Bronchial epithelial cell (primary cell): Measurements from ENCODE around the gene TRIP12. TPM values are rescaled to one million over a fixed set of nuclear protein-coding genes. Genes with fewer than 3 reads are reported as not detected.

Experiments used
- DNase-seq: peaks from one replicate; pipeline ENCODE4 v3.0.0-alpha.2; 2010; ENCODE audit warnings: low read depth
- FAIRE-seq: peaks from 2 replicates; lab custom pipeline; 2011; peaks lifted over from hg19 to GRCh38; lab: Jason Lieb, UNC
- H3K27me3 ChIP-seq: 2 replicates; pipeline ENCODE4 v1.5.1; 2011; ENCODE audit warnings: low read length; ENCODE audit not compliant: control insufficient read depth, insufficient read depth
- H3K36me3 ChIP-seq: 2 replicates; pipeline ENCODE4 v1.5.1; 2011; ENCODE audit warnings: low read length; ENCODE audit not compliant: control insufficient read depth, insufficient read depth
- H3K4me3 ChIP-seq: 2 replicates; pipeline ENCODE4 v1.5.1; 2011; ENCODE audit warnings: mild to moderate bottlenecking, low read depth, low read length, control low read depth
- CTCF ChIP-seq: IDR thresholded peaks from 2 replicates; pipeline ENCODE4 v1.5.1; 2011; ENCODE audit warnings: mild to moderate bottlenecking, moderate library complexity, low read length, control low read depth, inconsistent platforms; ENCODE audit not compliant: insufficient read depth, severe bottlenecking
- total RNA-seq: library from RNA; depleted of rRNA; stranded (reverse); fragments of >200 nt; gene quantifications from 2 replicates; pipeline ENCODE4 v1.2.1, GENCODE V29; 2014

Gene TRIP12
- total RNA-seq, 1 donor from 2014 or later, result 170 TPM

GRCh38 chr2:229714736-229715541, 206.9 kb downstream of the TRIP12 start:
- no peak for TF ChIP-seq CTCF
- peak overlapping the region; percentile 29 for H3K4me3 ChIP-seq
- no peaks in the 10 kb centered on the region for H3K36me3 ChIP-seq
- H3K27me3 ChIP-seq, result peaks cover 20% of the 10 kb centered on the region
- FAIRE-seq (no peak), DNase-seq (peak; percentile 25)

- peaks cover 20% of the 10 kb centered on the region for H3K27me3 ChIP-seq
- no peak for TF ChIP-seq CTCF
- DNase-seq, result no peak
- no peak for FAIRE-seq
- peak within 1 kb of the TSS; percentile 29 for H3K4me3 ChIP-seq
- no peaks in the 10 kb centered on the region for H3K36me3 ChIP-seq
Measured at GRCh38 chr2:229714080-229714735, 207.6 kb downstream of the TRIP12 start, which contains the start of gene DNER. TSS of gene DNER (minus strand) at chr2:229714555. CDS start at chr2:229714423, 132 bp downstream.

Other genes starting within 250 kb of the TRIP12 start
- 0.51 and 1.8 TPM in 2 replicates for gene DNER, start 207.5 kb downstream of the TRIP12 start, total RNA-seq
- 3.4 and 4.2 TPM in 2 replicates for gene FBXO36, start 494 bp upstream of the TRIP12 start, total RNA-seq
- 2.4 and 5.4 TPM in 2 replicates for gene SLC16A14, start 146.9 kb upstream of the TRIP12 start, total RNA-seq